Astrocyte of the cerebellum (primary cell): ENCODE measurements around the gene NRN1L.

Experiments
- DNase-seq: peaks from one replicate; pipeline ENCODE4 v3.0.0-alpha.2; 2011; ENCODE audit warnings: low read depth
- H3K4me3 ChIP-seq: 2 replicates; pipeline ENCODE4 v1.5.1; 2011; ENCODE audit warnings: mild to moderate bottlenecking, low read depth, low read length, moderate library complexity
- CTCF ChIP-seq: IDR thresholded peaks from 2 replicates; pipeline ENCODE4 v1.5.1; 2012; ENCODE audit warnings: low read length, low read depth, moderate library complexity, mild to moderate bottlenecking; ENCODE audit errors: missing control alignments
- in situ Hi-C: cut with HindIII; loops from 2 replicates; pipeline ENCODE4 v1.10.0; 2017; ENCODE audit warnings: low sequenced_read_pairs

Gene NRN1L

GRCh38 chr16:67923414-67924116 lies 38.9 kb downstream of the NRN1L start:
- in situ Hi-C loops, result loop anchor here (25.0 kb wide), 1 partner anchor 89 kb away; the partner anchor contains the start of genes DDX28, DPEP2NB and DUS2
- no peak for DNase-seq
- no peak overlapping the region for H3K4me3 ChIP-seq
- no peak for TF ChIP-seq CTCF

- no peak overlapping the region for H3K4me3 ChIP-seq
- in situ Hi-C loops, result loop anchor here (25.0 kb wide), 1 partner anchor 88 kb away; the partner anchor contains the start of genes DDX28, DPEP2NB and DUS2
- no peak for DNase-seq
- TF ChIP-seq CTCF, result no peak
Observed at GRCh38 chr16:67924140-67924906, 39.6 kb downstream of the NRN1L start.

- peak; percentile 6 for TF ChIP-seq CTCF
- in situ Hi-C loops, result no loop called here
- no peak for DNase-seq
- no peak overlapping the region for H3K4me3 ChIP-seq
Observed at GRCh38 chr16:67926181-67926750, 41.6 kb downstream of the NRN1L start.

GRCh38 chr16:67927131-67927941 lies 42.7 kb downstream of the NRN1L start:
- no peak for TF ChIP-seq CTCF
- in situ Hi-C loops, result no loop called here
- DNase-seq, result no peak
- no peak overlapping the region for H3K4me3 ChIP-seq

GRCh38 chr16:67928147-67928546 lies 43.5 kb downstream of the NRN1L start:
- DNase-seq, result no peak
- no peak for TF ChIP-seq CTCF
- H3K4me3 ChIP-seq, result no peak overlapping the region
- in situ Hi-C loops, result no loop called here
